Measurements from ENCODE around the gene FGFR2.

DNA sequence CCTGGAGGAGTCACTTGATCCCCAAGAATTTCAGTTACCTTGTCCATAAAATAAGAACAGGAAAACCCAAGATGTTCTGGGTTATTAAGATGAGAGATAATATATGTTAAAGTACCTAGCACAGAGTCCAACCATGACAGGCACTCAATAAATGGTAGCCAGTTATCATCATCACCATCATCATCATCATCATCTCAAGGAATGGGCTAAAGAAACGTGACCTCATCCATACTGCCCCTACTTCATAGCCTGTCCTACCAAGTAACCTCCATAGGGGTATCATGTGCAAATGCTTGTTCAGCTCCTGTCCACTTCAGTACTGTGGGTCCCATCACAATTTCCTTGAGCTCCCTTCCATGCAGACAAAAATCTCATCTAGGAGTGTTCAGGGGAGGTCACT lies 14.4 kb downstream of the FGFR2 start:
- TF ChIP-seq, protein P1, sequence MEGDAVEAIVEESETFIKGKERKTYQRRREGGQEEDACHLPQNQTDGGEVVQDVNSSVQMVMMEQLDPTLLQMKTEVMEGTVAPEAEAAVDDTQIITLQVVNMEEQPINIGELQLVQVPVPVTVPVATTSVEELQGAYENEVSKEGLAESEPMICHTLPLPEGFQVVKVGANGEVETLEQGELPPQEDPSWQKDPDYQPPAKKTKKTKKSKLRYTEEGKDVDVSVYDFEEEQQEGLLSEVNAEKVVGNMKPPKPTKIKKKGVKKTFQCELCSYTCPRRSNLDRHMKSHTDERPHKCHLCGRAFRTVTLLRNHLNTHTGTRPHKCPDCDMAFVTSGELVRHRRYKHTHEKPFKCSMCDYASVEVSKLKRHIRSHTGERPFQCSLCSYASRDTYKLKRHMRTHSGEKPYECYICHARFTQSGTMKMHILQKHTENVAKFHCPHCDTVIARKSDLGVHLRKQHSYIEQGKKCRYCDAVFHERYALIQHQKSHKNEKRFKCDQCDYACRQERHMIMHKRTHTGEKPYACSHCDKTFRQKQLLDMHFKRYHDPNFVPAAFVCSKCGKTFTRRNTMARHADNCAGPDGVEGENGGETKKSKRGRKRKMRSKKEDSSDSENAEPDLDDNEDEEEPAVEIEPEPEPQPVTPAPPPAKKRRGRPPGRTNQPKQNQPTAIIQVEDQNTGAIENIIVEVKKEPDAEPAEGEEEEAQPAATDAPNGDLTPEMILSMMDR (IDR thresholded peaks at IDR 0.05 in 2 of 3, conservative IDR thresholded peaks at IDR 0.05 in 1 of 3; ENCODE audit: borderline replicate concordance in 1 of 3, insufficient read depth in 1 of 3, low read depth in 2 of 3, low read length in 2 of 3), result no peak
- TF ChIP-seq EZH2phosphoT487 (IDR thresholded peaks at IDR 0.05; ENCODE audit: borderline replicate concordance), result no peak
- TF ChIP-seq JUND (IDR thresholded peaks at IDR 0.05), result no peak
- TF ChIP-seq CBX3 (IDR thresholded peaks at IDR 0.05; ENCODE audit: low read depth), result no peak
- TF ChIP-seq, protein P2, sequence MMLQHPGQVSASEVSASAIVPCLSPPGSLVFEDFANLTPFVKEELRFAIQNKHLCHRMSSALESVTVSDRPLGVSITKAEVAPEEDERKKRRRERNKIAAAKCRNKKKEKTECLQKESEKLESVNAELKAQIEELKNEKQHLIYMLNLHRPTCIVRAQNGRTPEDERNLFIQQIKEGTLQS (IDR thresholded peaks at IDR 0.05), result no peak
- TF ChIP-seq ZNF274 (IDR thresholded peaks at IDR 0.05; ENCODE audit: low read depth, low read length), result no peak
- TF ChIP-seq YY1 (IDR thresholded peaks at IDR 0.05; ENCODE audit: extremely low read depth, insufficient replicate concordance, low read depth, low read length), result no peak
- no peak for TF ChIP-seq POLR2A (IDR thresholded peaks at IDR 0.05; ENCODE audit: borderline replicate concordance, extremely low read depth, insufficient read depth, insufficient read length)
